ENCODE measurements around the gene HEXIM1.

Gene HEXIM1

DNA sequence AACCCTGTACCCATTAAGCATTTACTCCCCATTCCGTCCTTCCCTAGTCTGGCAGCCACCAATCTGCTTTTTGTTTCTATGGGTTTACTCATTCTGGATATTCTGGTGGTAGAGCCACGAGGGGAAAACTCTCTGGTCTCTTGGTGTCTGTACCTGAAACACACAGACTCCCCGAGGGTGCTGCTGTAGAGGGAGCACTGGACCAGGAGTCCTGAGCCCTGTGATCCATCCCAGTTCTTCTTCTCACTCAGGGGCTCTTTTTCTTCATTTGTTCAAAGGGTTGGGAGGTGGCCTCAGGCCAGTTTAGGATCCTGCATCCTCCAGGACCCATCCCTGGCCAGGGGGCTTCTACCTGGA lies 27.5 kb downstream of the HEXIM1 start:
- no peak for DNase-seq

GRCh38 chr17:45177563-45177962 lies 29.3 kb downstream of the HEXIM1 start:
- no peak for DNase-seq

DNA sequence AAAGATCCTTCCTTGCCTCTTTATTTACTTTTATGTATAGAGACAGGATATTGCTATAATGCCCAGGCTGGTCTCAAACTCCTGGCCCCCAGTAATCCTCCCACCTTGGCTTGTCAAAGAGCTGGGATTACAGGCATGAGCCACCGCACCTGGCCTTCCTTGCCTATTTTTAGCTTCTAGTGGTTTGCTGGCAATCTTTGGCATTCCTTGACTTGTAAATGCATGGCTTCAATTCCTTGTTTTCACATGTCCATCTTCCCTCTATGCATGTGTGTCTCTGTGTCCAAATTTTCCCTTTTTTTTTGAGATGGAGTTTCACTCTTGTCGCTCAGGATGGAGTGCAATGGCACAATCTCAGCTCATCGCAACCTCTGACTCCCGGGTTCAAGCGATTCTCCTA lies 35.9 kb downstream of the HEXIM1 start:
- DNase-seq, result no peak

DNA sequence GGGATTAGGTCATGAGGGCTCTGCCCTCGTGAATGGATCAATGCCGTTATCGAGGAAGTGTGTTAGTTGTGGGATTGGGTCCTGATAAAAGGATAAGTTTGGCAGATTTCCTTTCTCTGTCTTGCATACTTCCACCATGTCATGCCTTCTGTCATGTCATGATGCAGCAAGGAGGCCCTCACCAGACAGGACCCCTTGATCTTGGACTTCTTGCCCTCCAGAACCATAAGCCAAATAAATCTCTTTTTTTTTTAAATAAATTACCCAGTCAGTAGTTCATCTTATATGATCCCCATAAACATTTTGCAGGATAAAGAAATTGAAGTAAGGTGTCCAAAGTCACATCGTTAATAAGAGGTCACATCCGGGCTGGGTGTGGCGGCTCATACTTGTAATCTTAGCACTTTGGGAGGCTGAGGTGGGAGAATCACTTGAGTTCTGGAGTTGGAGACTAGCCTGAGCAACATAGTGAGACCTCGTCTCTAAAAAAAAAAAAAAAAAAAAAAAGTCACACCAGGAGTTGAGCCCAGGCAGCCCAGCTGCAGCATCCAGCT lies 38.6 kb downstream of the HEXIM1 start:
- no peak for DNase-seq

- no peak for DNase-seq
Observed at GRCh38 chr17:45189009-45189408, 40.7 kb downstream of the HEXIM1 start.

GRCh38 chr17:45190503-45191255 lies 42.4 kb downstream of the HEXIM1 start:
- no peak for DNase-seq

GRCh38 chr17:45195424-45195823 lies 47.1 kb downstream of the HEXIM1 start:
- no peak for DNase-seq

- DNase-seq, result no peak
Observed at GRCh38 chr17:45197108-45197507, 48.8 kb downstream of the HEXIM1 start.

DNA sequence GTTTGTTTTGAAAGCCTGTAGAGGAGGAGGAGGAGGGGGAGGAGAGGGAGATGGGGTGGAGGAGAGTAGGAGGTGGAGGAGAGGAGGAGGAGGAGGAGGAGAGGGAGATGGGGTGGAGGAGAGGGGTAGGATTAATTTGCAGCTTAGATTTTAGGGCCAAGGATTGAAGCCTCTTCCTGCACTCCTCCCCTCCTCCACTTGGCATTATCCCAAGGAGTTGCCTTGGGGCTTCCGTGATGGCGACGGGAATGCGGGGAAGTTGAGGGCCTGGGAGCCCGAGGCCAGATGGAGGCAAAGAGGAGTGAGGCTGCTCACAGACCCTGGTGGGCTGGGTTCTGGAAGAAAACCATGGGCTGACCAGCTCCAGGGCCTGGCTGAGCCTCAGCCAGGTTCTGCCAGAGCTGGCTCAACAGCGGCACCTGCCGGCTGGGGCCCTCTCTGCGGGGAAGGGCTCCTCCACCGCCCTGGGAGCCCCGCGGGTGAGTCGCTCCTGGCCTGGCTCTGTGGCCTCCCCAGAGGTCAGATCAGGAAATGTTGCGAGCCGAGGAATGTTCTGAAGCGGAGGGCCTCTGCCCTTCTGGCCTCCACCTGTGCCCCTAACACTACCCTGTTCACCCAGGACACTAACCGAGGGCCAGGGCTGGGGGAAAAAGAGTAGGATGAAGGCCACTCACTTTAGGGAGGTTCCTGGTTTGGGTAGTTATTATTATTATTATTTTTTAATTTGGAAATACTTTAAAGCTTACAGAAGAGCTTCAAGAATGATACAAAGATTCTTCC lies 49.5 kb downstream of the HEXIM1 start:
- DNase-seq, result peak; percentile 84 to 98

DNA sequence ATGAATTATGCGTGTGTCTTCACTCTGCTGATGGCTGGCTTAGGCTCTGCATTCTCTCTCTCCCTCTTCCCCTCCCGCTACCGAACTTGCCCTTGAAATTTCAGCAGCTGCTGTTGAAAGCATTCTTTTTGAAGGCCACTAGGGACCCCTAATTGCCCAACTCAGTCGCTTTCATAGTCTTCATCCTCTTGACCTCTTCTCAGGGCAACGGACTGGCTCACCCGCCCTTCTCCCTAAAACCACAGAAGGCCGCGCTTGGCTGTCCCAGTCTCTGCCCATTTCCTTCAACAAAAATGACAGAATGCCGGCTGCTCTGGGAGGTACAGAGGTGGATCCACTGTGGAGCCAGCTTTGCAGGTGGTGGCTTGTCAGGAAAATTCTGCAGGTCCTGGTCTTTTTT lies 52.4 kb downstream of the HEXIM1 start:
- peak; percentile 37 to 55 for DNase-seq

- no peak for DNase-seq
Observed at GRCh38 chr17:45201457-45201856, 53.2 kb downstream of the HEXIM1 start.
